ENCODE results near the gene ALG9. TPM values are rescaled to one million over a fixed set of nuclear protein-coding genes. Genes with fewer than 3 reads are reported as not detected.
"Not testable (repeated sequence)": the region's sequence is repeated elsewhere in the genome, so short reads cannot be mapped to it uniquely, and the experiment has no call there.

ALG9 gene
- total RNA-seq, 1 donor from 2014 or later = 24.9 TPM

DNA sequence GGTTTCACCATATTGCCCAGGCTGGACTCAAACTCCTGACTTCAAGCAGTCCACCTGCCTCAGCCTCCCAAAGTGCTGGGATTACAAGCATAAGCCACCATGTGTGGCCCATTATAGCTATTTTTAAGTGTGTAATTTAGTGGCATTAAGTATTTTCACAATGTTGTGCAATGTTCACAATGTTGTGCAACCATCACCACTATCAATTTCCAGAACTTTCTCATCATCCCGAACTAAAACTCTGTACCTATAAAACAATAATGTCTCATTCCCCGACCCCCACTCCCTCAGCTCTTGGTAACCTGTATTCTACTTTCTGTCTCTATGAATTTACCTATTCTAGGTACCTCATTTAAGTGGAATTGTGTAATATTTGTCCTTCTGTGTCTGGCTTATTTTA lies 15.5 kb upstream of the ALG9 start:
- no peaks in the 10 kb centered on the region for H3K36me3 Mint-ChIP-seq (ENCODE audit: low read depth, unreplicated experiment)

DNA sequence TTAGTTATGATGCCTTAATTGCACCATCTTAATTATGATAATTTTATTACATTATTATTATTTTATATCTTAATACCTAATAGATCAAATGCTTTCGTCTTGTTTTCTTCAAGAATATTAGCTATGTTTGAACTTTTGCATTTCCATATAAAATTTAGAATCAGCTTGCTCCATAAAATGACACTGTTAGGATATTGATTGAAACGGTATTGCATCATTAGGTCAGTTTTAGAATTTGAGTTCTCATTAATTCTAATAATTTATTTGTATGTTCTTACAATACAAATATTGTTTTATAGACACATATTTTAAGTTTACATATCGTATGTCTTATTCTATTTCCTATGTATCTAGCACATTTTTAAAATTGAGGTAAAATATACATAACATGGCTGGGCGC lies 14.7 kb upstream of the ALG9 start:
- Histone ChIP-seq H3K4me3 (ENCODE audit: insufficient read depth, low read depth, low read length) (no peak overlapping the region), H3K27ac (ENCODE audit: low read depth, low read length) (no peak overlapping the region), H3K4me1 (ENCODE audit: insufficient read depth, low read length) (no peaks in the 10 kb centered on the region), H2AFZ (ENCODE audit: low read depth, low read length) (no peak overlapping the region), H3K9me3 (ENCODE audit: insufficient read depth, low read depth, low read length) (no peaks in the 10 kb centered on the region), H3K9ac (ENCODE audit: low read length) (no peak overlapping the region), H3K79me2 (ENCODE audit: insufficient read depth, low read length) (no peaks in the 10 kb centered on the region), H4K20me1 (ENCODE audit: insufficient read depth, low read length) (no peaks in the 10 kb centered on the region), H3K36me3 (ENCODE audit: insufficient read depth, low read length) (no peaks in the 10 kb centered on the region), H3K4me2 (ENCODE audit: low read length) (no peak overlapping the region), H3K27me3 (ENCODE audit: insufficient read depth, low read length) (no peaks in the 10 kb centered on the region)
- Mint-ChIP-seq H3K4me1 (ENCODE audit: low read depth, unreplicated experiment) (no peaks in the 10 kb centered on the region), H3K27me3 (ENCODE audit: low read depth, unreplicated experiment) (no peaks in the 10 kb centered on the region), H3K36me3 (ENCODE audit: low read depth, unreplicated experiment) (no peaks in the 10 kb centered on the region), H3K4me3 (ENCODE audit: unreplicated experiment) (no peak overlapping the region), H3K27ac (ENCODE audit: unreplicated experiment) (no peak overlapping the region), H3K9me3 (ENCODE audit: unreplicated experiment) (no peaks in the 10 kb centered on the region)
- FAIRE-seq (no peak), DNase-seq (ENCODE audit: low read depth) (no peak)
- TF ChIP-seq EZH2 (IDR thresholded peaks at IDR 0.05; ENCODE audit: insufficient read depth, low read length) = no peak
- TF ChIP-seq, protein P1, sequence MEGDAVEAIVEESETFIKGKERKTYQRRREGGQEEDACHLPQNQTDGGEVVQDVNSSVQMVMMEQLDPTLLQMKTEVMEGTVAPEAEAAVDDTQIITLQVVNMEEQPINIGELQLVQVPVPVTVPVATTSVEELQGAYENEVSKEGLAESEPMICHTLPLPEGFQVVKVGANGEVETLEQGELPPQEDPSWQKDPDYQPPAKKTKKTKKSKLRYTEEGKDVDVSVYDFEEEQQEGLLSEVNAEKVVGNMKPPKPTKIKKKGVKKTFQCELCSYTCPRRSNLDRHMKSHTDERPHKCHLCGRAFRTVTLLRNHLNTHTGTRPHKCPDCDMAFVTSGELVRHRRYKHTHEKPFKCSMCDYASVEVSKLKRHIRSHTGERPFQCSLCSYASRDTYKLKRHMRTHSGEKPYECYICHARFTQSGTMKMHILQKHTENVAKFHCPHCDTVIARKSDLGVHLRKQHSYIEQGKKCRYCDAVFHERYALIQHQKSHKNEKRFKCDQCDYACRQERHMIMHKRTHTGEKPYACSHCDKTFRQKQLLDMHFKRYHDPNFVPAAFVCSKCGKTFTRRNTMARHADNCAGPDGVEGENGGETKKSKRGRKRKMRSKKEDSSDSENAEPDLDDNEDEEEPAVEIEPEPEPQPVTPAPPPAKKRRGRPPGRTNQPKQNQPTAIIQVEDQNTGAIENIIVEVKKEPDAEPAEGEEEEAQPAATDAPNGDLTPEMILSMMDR (IDR thresholded peaks at IDR 0.05; ENCODE audit: insufficient read depth, low read depth, low read length) = no peak

More for the DNA sequence above, 15.5 kb upstream of the ALG9 start:
- Histone ChIP-seq H3K27me3 (ENCODE audit: insufficient read depth, low read length) (no peaks in the 10 kb centered on the region), H3K9me3 (ENCODE audit: insufficient read depth, low read depth, low read length) (no peaks in the 10 kb centered on the region), H3K4me3 (ENCODE audit: insufficient read depth, low read depth, low read length) (no peak overlapping the region), H3K36me3 (ENCODE audit: insufficient read depth, low read length) (no peaks in the 10 kb centered on the region), H3K4me2 (ENCODE audit: low read length) (no peak overlapping the region), H3K9ac (ENCODE audit: low read length) (no peak overlapping the region), H4K20me1 (ENCODE audit: insufficient read depth, low read length) (no peaks in the 10 kb centered on the region), H3K27ac (ENCODE audit: low read depth, low read length) (no peak overlapping the region), H3K4me1 (ENCODE audit: insufficient read depth, low read length) (no peaks in the 10 kb centered on the region), H2AFZ (ENCODE audit: low read depth, low read length) (no peak overlapping the region), H3K79me2 (ENCODE audit: insufficient read depth, low read length) (no peaks in the 10 kb centered on the region)
- DNase-seq (ENCODE audit: low read depth) (no peak), FAIRE-seq (no peak)
- TF ChIP-seq, protein P1 (IDR thresholded peaks at IDR 0.05; ENCODE audit: insufficient read depth, low read depth, low read length) = no peak
- TF ChIP-seq EZH2 (IDR thresholded peaks at IDR 0.05; ENCODE audit: insufficient read depth, low read length) = no peak
- H3K4me1 Mint-ChIP-seq (ENCODE audit: low read depth, unreplicated experiment) = no peaks in the 10 kb centered on the region
- no peaks in the 10 kb centered on the region for H3K9me3 Mint-ChIP-seq (ENCODE audit: unreplicated experiment)
- no peaks in the 10 kb centered on the region for H3K27me3 Mint-ChIP-seq (ENCODE audit: low read depth, unreplicated experiment)
- no peak overlapping the region for H3K27ac Mint-ChIP-seq (ENCODE audit: unreplicated experiment)
- H3K4me3 Mint-ChIP-seq (ENCODE audit: unreplicated experiment) = no peak overlapping the region

DNA sequence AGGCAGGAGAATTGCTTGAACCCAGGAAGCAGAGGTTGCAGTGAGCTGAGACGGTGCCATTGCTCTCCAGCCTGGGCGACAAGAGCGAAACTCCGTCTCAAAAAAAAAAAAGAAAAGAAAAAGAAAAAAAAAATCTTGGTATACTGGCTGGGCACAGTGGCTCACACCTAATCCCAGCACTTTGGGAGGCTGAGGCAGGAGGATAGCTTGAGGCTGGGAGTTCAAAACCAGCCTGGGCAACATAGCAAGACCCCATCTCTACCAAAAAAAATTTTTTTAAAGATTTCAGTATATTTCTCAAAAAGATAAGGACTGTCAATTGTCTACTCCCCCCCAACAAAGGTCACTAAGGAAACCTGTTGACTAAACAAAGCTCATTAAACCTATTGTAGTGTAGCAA lies 13.7 kb upstream of the ALG9 start:
- H3K36me3 ChIP-seq (ENCODE audit: insufficient read depth, low read length); H3K27me3 ChIP-seq (ENCODE audit: insufficient read depth, low read length); H3K27me3 Mint-ChIP-seq (ENCODE audit: low read depth, unreplicated experiment); H3K9ac ChIP-seq (ENCODE audit: low read length); H4K20me1 ChIP-seq (ENCODE audit: insufficient read depth, low read length); H3K27ac Mint-ChIP-seq (ENCODE audit: unreplicated experiment); H3K4me2 ChIP-seq (ENCODE audit: low read length); H3K4me1 Mint-ChIP-seq (ENCODE audit: low read depth, unreplicated experiment); H3K79me2 ChIP-seq (ENCODE audit: insufficient read depth, low read length); H3K4me1 ChIP-seq (ENCODE audit: insufficient read depth, low read length); H3K36me3 Mint-ChIP-seq (ENCODE audit: low read depth, unreplicated experiment); H3K9me3 ChIP-seq (ENCODE audit: insufficient read depth, low read depth, low read length); H3K9me3 Mint-ChIP-seq (ENCODE audit: unreplicated experiment); DNase-seq (ENCODE audit: low read depth); H2AFZ ChIP-seq (ENCODE audit: low read depth, low read length); H3K27ac ChIP-seq (ENCODE audit: low read depth, low read length); FAIRE-seq; H3K4me3 ChIP-seq (ENCODE audit: insufficient read depth, low read depth, low read length); H3K4me3 Mint-ChIP-seq (ENCODE audit: unreplicated experiment): not testable (repeated sequence)
